Suppressor macrophage treated with lipopolysaccharide for 1 hour (primary cell): Measurements from ENCODE around the gene ABCC4.
A peak's percentile ranks its signal among the peaks of the same experiment; 100 is the strongest.
"Not testable (repeated sequence)": the region's sequence is repeated elsewhere in the genome, so short reads cannot be mapped to it uniquely, and the experiment has no call there.

ENCODE experiments used
- DNase-seq, 3 donors: peaks; one replicate each; pipeline ENCODE4 v3.0.0-alpha.2; 2020 to 2022

Gene ABCC4

DNA sequence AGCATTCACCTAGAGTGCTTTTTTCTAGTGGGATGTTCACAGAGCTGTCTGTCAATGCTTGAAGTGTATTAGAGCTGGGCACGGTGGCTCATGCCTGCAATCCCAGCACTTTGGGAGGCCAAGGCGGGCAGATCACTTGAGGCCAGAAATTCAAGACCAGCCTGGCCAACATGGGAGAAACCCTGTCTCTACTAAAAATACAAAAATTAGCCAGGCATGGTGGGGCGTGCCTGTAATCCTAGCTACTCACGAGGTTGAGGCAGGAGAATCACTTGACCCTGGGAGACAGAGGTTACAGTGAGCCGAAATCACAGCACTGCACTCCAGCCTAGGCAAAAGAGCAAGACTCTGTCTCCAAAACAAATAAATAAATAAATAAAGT lies 108.7 kb downstream of the ABCC4 start:
- not testable (repeated sequence) for DNase-seq

DNA sequence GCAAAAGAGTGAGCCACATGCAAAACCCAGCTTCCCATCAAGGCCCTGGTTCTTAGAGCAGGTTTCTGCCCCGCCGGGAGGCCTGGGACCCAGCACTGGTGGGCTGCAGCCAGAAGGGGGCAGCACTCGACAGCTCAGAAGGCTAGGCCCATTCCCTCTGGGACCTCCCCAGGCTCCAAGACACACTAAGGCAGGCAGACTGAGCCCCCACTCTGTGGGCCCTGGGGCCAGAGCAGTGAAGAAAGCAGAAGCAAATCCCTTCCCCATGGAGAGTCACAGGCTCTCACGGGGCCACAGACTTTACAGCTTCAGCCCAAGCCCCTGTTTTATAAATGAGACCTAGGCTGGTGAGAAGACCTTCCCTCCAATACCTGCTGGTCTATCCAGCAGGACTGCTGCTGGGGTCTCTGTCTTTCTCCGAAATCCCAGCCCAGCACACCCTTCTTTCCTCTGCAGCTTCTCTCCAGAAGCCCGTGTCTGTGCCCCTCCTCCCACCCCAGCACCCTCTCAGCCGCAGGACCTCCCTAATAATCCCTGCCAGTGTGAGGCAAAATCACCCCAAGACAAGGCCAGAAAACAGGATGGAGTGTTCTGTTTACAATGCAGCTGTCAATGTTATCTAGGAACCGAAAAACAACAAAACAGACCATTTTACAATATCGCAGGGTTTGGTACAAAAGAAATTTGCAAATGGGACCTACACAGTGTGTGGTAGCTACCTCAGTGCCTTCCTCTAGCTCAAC lies 109.3 kb downstream of the ABCC4 start:
- peak; percentile 77 to 91 (median 87) for DNase-seq

DNA sequence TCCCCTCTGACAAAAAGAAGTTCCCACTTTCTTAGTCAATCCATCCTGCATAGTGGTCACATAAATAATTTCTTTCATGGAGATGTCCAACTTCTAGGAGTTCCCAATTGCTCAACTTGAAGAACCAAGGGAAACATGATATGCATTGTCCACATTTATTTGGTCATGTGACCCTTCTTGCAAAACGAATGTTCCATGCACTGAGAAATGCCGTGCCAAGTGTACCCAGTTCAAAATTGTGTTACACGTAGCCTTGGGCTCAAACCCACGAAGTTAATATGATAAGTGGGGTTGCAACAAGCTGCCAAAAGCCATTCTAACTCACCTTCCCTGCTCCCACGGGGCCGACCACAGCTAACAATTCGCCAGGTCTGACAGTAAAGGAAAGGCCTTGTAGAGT lies 113.1 kb downstream of the ABCC4 start:
- DNase-seq, result no peak

DNA sequence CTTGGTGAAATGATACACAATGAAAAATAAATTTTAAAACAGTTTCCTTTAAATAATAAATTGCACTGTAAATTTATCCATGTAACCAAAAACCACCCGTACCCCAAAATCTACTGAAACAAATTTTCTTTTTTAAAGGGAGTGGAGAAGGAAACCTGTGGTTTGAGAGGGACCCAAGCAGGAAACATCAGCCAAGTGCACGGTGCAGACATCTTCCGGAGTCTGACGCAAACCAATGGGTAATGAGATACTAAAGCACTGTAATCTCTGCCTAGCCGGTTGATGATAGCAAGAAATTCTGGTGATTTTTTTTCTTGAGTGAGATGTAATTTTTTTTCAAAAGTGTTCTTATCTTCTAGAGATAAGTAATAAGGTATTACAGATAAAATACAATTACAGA lies 115.4 kb downstream of the ABCC4 start:
- DNase-seq, result peak in 1 of 3 donors; percentile 21

DNA sequence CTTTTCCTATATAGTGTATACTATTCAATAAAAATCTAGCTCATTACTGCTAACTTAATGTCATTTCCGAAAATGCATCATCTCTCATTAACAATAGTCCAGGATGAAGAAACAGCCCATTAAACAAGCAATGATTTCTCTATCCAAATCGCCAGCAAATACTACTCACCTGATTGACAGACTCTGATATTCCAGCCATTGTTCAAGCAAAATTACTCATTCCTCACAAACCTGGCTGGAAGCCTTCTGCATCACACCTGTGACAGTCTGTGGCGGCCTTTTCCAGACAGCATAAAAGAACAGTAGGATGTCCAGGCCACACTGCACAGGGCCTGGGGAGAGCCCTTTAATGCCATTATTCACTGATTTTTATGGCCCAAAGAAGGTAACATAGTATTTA lies 115.9 kb downstream of the ABCC4 start:
- no peak for DNase-seq

DNA sequence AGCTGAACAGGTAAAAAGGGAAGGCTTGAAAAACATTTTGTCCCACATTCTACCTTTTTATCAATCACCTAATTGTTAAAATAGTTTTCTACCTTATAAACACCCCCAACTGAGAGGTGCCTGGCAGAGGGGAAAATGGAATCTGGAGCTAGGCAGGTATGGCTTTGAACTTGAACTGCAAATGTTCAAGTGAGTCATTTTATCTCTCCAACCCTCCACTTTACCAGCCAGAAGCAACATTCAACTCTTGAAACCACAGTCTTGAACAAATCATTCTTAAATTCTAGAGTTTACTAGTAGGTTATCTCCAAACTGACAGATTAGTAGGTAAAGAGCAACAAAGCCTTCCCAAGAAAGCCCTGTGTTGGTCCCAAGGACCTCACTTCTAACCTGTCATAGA lies 116.9 kb downstream of the ABCC4 start:
- no peak for DNase-seq

DNA sequence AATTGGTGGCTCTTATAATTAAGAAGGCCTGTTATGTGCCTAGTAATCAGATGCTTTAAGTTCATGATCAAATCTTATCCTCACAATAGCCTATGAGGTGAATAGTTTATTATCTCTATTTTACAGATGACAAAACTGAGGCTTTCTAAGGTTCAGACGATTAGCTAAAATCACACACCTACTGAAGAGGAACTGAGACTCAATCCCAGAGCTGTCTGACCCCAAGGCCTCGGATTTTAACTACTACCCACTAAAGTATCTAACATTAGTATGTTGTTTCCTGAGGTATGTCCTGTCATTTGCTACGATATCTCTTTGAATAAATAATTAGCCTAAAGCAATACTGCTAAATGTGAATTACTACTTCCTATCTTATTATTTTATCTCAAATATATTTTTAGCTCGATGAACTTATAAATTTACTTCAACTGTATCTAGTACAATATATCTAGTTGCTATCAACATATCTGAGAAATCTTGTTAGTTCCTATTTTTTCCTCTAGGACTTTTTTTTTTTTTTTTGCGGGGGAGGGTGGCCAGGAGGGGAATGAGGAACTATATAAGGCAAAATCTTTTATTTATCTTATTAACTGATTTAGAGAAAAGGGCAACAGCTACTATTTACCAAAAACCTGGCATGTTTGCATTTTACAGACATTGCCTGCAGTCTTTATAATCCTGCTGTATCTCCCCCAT lies 118.5 kb downstream of the ABCC4 start:
- peak; percentile 56 to 73 (median 70) for DNase-seq

DNA sequence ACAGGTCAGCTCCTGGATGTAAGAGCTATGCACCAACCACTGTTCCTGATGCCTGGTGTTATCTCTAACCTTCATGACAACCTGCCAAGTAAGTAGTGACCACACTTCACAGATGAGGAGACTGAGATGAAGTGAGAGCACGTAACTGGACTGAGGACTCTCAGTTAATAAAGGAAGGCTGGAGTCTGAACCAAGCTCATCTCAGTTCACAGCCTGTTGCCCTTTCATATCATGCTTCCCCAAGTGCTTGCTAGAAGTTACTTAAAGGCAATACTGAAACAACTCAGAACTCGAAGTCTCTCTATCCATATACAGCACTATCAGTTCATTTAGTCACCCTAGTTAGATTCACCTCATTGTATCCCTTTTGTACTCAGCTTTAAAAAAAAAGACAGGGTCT lies 119.7 kb downstream of the ABCC4 start:
- no peak for DNase-seq

DNA sequence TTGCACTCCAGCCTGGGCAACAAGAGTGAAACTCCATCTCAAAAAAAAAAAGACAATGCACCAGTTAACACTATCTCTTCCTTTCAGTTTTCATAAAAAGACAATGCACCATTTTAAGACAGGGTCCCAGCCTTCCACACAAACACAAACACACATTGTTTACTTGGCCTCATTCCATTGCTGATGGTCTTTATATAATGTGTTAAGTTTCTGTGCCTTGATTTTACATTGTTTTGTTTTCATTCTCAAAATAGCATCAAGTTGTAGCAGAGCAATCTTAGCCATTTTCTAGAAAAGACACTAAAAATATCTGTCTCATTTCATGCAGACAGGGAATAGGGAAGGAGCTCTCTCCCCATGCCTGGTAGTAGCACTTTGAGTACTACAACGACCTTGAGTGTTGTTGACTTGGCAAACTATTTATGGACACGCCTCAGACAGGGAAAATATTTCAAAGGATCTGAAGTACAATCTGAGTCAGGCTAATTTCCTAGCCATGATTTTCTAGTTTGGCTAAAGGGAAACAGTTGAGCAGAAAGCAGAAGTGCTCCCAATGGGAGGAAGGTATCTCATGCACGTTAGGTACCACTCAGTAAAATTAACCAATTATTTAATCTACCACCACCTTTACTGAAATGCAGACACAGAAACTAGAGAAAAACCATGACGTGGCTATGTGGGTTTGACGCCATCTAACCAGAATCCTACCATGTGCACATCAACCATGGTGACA lies 120.6 kb downstream of the ABCC4 start:
- DNase-seq, result peak in 1 of 3 donors; percentile 14

DNA sequence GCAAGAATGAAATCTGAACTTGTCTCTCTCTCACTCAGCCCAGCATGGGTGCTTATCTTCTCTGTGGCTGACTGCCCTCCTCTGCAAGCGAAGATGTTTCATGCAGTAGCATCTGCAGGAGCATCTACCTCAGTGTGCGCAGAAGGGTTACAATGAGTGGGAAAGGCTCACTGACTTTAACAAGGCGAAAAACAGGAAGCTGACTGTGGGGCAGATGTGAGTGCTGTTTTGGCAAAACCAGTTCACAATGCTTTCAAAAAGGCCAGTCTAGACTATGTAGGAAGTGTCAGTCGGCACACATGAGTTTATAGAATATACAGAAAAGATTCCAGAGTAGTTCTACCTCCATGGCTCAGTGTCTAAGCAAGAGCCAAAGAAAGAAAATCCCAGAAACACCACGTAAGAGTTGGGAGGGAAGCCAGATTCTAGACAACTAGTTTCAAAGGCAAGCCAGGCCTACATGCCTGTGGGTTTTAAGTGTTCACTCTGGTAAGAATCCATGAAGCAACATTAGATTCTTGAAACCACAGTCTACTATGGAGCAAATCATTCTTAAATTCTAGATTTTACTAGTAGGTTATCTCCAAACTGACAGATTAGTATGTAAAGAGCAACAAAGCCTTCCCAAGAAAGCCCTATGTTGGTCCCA lies 124.5 kb downstream of the ABCC4 start:
- no peak for DNase-seq

DNA sequence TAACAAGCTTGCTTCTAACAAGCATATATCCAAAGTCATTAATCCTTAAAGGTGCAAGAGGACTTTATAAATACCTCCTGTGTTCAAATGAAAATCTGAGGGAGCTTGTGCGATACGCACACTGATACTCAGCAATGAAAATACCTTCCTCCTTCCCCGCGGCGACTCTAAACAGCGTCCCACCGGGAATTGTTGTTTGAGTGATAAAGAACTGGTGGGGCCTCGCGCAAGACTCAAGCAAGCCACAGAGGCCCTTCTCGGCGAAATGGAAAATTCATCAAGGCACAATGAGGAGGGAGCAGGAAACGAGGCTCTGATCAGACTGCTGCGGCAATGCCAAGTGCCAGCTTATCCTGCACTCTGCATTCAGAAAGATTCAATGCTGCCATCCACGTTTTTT lies 126.7 kb downstream of the ABCC4 start:
- DNase-seq, result no peak

DNA sequence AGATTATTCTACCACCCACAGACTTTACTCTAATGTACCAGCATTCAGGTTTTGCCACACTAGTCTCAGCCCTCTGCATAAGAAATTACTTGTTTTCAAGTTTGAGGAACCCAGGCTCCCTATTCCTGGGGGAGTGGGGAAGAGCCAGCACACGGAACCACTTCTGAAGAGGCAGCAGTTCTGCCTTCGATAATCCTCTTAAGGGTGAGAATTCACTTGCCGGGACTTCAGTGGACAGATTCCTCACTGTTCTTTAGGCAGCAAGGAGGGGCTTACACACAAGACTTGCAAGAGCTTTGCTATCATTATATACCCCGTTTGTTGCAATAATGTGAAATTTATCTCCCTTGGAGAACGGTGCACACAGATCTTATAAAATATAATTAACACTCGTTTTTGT lies 133.1 kb downstream of the ABCC4 start:
- DNase-seq, result no peak

DNA sequence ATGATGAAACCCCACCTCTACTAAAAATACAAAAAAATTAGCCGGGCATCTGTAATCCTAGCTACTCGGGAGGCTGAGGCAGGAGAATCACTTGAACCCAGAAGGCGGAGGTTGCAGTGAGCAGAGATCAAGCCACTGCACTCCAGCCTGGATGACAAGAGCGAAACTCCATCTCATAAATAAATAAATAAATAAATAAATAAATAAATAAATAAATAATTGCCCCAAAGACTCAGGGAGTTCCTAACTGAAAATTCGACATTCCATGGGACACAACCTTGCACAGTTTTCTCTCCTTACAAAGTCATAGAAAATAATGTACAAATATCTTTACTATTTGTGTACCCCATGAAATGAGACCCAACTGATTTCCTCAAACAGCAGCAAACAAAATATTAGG lies 134.2 kb downstream of the ABCC4 start:
- DNase-seq, result not testable (repeated sequence)

DNA sequence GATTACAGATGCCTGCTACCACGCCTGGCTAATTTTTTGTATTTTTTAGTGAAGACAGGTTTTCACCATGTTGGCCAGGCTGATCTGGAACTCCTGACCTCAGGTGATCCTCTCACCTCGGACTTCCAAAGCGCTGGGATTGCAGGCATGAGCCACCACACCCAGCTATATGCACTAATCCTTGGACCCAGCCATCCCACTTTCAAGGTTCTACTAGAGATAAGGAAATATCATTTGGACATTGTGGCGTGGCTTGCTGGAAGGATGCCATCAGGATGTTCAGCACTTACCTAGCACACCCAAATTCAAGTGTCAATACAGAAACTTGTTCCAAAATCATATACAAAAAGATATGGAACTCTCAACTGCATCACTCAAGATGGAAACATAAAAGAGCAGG lies 136.4 kb downstream of the ABCC4 start:
- DNase-seq, result no peak

DNA sequence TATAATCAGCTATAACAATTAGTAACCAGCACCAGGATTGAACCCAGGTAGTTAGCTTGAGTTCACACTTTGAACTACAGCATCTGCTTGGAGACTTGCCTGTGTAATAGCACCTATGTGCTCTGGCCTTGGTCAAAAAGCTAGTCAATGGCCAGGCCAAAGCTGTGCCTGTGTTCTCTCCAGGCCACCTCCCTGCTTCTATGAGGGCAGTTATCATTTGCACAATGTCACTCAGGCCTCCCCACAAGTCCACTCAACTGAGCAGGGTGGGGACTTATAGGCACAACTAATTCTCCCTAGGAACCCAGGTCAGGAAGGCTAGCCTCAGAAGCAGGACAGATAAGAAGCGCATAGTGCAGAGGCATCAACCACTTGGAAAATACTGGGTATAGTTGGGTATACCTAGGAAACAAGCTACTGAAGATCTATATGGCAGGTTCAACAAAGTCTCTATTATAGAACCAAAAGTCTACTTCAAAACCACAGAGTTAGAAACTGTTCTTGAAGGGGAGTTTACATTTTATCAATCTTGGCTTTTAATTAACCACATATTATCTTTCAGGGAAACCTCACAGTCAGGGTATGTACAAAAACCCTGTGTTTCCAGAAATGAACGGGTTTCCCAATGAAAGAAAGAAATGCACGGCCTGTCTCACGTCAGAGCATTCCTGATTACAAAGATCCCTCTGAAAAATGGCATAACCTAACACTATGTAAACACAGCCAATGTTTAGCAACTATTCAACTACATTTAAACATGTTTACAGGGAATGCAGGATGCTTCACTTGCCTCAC lies 140.9 kb downstream of the ABCC4 start:
- no peak for DNase-seq

DNA sequence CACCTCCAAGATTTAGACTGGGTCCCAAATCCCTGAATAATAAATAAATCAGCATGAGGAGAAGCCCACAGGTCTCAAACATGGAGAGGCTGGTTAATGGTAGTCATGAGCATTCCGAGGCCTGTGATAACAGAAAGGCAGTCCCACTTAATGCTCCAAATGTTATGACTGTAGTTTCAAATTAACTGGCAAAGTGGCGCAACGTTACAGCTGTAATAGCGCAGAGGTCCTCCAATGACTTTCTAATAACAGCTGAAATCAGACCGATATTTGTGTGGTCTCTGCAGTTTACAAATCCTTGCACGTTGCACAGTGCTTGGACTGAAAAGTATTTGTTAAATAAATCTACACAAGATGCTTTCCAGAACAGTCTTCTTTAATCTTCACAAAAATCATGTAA lies 141.8 kb downstream of the ABCC4 start:
- DNase-seq, result no peak

DNA sequence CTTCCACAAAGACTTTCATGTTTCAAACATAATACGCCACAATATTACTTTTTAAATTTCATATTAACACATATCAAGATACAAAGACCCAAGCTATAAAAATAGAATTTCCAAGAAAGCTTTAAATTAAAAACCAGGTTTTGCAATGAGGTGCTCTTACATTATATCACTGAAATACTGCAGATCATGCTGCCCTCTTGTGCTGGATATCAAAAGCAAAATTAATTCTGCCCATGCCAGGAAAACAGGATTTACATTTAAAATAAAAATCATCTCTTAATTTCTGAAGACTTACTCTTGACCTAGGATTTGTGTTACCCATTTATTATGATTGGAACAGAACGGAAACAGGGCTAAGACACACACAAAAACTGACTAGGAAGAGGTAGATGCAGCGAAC lies 145.0 kb downstream of the ABCC4 start:
- DNase-seq, result no peak

DNA sequence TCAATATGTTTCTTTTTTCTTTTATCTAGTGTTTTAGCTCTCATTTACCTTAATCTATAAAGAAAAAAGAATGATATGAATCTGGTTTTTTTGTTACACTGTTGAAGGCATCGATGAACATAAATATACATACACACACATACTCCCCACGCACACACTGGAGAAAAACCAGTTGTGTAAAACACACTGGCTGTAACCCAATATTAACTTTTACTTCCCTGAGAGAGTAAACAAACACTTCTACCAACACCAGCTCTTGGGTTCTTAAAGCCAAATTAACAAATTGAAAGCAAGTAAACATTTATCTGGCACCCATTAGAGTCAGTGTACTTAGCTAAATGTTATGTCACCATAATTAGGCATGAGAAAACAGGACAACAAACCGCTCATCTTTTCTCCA lies 145.7 kb downstream of the ABCC4 start:
- DNase-seq, result no peak

DNA sequence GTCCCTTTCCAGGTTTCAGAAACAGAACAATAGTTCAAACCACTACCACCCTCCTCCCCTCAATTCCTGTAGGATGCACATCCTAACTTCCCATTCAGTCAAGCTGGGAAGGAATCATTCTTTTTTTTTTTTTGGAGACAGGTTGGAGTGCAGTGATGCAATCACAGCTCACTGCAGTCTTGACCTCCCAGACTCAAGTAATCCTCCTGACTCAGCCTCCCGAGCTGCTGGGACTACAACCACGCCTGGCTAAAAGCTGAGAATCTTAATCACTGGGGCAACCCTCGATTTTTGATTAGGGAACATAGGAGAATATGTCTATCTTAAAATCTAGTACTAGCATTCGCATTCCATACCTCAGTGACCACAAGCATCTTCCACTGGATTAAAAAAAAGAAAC lies 146.2 kb downstream of the ABCC4 start:
- no peak for DNase-seq

DNA sequence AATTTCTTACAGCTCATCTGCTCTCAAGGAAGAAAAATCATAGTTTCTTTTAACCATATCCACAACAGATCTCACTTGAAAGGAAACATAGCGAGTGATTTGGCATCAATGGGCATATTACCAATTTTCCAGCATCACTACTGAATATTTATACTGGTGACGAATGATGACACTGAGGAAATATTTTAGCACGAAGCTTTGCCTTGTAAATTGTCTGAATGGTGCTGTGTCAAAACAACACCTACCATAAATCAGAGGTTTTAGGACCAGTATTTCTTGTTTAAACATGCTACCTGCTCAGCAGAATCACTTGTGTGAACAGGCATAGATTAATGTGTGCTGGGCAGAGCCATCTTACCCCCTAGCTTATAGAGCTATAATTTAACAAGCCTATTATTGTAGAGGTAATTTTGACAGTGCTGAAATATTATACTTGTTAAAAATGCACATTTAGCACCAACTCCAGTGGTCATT lies 146.8 kb downstream of the ABCC4 start:
- no peak for DNase-seq

DNA sequence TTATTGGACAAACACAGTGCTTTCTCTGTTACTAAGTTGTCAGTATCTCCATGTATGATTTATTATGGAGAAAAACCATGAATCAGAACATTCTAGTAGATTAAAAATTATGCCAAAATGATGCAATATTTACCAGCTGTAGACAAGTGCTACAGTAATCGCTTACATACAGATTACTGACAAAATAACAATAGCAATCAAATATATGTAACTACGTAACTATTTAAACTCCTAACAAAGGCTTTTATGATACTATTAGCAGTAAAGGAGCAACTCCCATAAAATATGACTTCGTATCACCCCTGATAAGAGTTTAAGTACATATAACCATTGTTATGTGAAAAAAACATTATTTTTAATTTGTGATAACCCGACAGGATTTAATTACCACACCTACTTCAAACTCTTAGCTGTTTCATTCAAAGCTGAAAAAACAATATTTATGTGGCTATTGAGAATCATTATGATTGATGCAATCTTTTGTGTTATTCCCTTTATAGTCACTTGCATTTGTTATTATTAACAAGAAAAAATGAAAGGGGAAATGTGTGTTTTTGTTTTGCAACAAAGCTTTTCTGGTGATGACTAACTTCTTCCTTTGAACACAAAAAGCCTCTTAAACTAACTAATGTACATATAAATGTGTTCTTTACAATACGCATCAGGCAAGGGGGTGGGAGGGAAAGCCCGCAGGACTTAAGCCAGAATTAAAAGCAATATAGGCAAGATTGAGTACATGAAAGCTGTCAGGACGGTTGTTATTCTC lies 147.4 kb downstream of the ABCC4 start:
- peak; percentile 53 to 77 (median 71) for DNase-seq
